IMR-90 (cell line): ENCODE results near the gene CDKN2C. TPM values are rescaled to one million over a fixed set of nuclear protein-coding genes. Genes with fewer than 3 reads are reported as not detected.

Experiments used
- ATAC-seq: fragments of 200-7000 bp; cut with Tn5 transposase; 2 replicates; pipeline ENCODE4 v1.9.1; 2020; ENCODE audit warnings: low read depth, mild to moderate bottlenecking, moderate library complexity
- BruUV-seq: library from RNA; stranded (reverse); fragments of 400-500 nt; replicated peaks from 2 replicates; lab custom pipeline; 2021; lab: Mats Ljungman, UMichigan
- CTCF ChIA-PET: fragments of 300-600 bp; formaldehyde crosslinking; extraction: SDS; loops from one replicate; lab custom pipeline; 2021; ENCODE audit warnings: antibody characterized with exemption; lab: Yijun Ruan, JAX
- POLR2A ChIA-PET: fragments of 300-600 bp; sonication (Branson Sonifier 250); formaldehyde crosslinking; loops from one replicate; lab custom pipeline; 2022; ENCODE audit warnings: antibody characterized with exemption; ENCODE audit not compliant: unreplicated experiment; lab: Charles Lee
- DNase-seq: peaks from one replicate; pipeline ENCODE4 v3.0.0; 2013
- H2AFZ ChIP-seq: replicated peaks from 2 replicates; pipeline ENCODE3; 2013; ENCODE audit warnings: low read length, mild to moderate bottlenecking; ENCODE audit not compliant: poor library complexity
- H2AK5ac ChIP-seq: 2 replicates; pipeline ENCODE4 v1.6.1; 2013; ENCODE audit warnings: low read depth, low read length, inconsistent platforms
- H2AK9ac ChIP-seq: replicated peaks from 2 replicates; pipeline ENCODE3; 2013; ENCODE audit warnings: mild to moderate bottlenecking, low read depth, low read length, moderate library complexity; ENCODE audit not compliant: poor library complexity
- H2BK120ac ChIP-seq: 2 replicates; pipeline ENCODE4 v1.6.1; 2013; ENCODE audit warnings: low read depth, low read length, inconsistent platforms
- H2BK15ac ChIP-seq: 3 replicates; pipeline ENCODE4 v1.6.1; 2013; ENCODE audit warnings: low read depth, low read length, inconsistent platforms
- H2BK20ac ChIP-seq: 2 replicates; pipeline ENCODE4 v1.6.1; 2013; ENCODE audit warnings: low read depth, mild to moderate bottlenecking, inconsistent platforms, low read length, moderate library complexity
- H2BK5ac ChIP-seq: 2 replicates; pipeline ENCODE4 v1.6.1; 2013; ENCODE audit warnings: mild to moderate bottlenecking, low read depth, low read length, inconsistent platforms; ENCODE audit not compliant: poor library complexity, severe bottlenecking
- H3K14ac ChIP-seq: replicated peaks from 2 replicates; pipeline ENCODE4 v1.6.1; 2013; ENCODE audit warnings: low read depth, low read length, inconsistent platforms
- H3K18ac ChIP-seq: 2 replicates; pipeline ENCODE4 v1.6.1; 2013; ENCODE audit warnings: low read depth, low read length, control low read depth
- H3K23ac ChIP-seq: 2 replicates; pipeline ENCODE4 v1.6.1; 2013; ENCODE audit warnings: low read depth, low read length, inconsistent platforms
- H3K27ac ChIP-seq: 2 replicates; pipeline ENCODE4 v1.5.1; 2013; ENCODE audit warnings: mild to moderate bottlenecking, control low read depth, low read length; ENCODE audit not compliant: insufficient read depth
- H3K27me3 ChIP-seq: 2 replicates; pipeline ENCODE4 v1.6.1; 2013; ENCODE audit warnings: low read length; ENCODE audit not compliant: control insufficient read depth, insufficient read depth
- H3K36me3 ChIP-seq: 2 replicates; pipeline ENCODE4 v1.6.1; 2013; ENCODE audit warnings: low read length, mixed read lengths; ENCODE audit not compliant: control insufficient read depth, insufficient read depth
- H3K4ac ChIP-seq: 2 replicates; pipeline ENCODE4 v1.6.1; 2013; ENCODE audit warnings: low read depth, low read length, inconsistent platforms
- H3K4me1 ChIP-seq: 2 replicates; pipeline ENCODE4 v1.6.1; 2013; ENCODE audit warnings: low read length, mixed read lengths; ENCODE audit not compliant: control insufficient read depth, insufficient read depth
- H3K4me2 ChIP-seq: 2 replicates; pipeline ENCODE4 v1.6.1; 2013; ENCODE audit warnings: low read depth, mild to moderate bottlenecking, control low read depth, low read length, moderate library complexity
- H3K4me3 ChIP-seq: 2 replicates; pipeline ENCODE4 v1.5.1; 2013; ENCODE audit warnings: low read depth, mild to moderate bottlenecking, control low read depth, low read length, moderate library complexity; ENCODE audit not compliant: insufficient read depth
- H3K56ac ChIP-seq: 2 replicates; pipeline ENCODE4 v1.6.1; 2013; ENCODE audit warnings: low read length, inconsistent platforms; ENCODE audit not compliant: insufficient read depth; ENCODE audit errors: extremely low read depth
- H3K79me1 ChIP-seq, 2 experiments: 2 replicates each; pipeline ENCODE4 v1.6.1; 2013; ENCODE audit warnings: low read length in 2 of 2, inconsistent platforms in 1 of 2, low read depth in 1 of 2
- H3K9ac ChIP-seq: 2 replicates; pipeline ENCODE4 v1.6.1; 2013; ENCODE audit warnings: low read depth, low read length, control low read depth
- H3K9me1 ChIP-seq: 2 replicates; pipeline ENCODE4 v1.6.1; 2013; ENCODE audit warnings: low read length, inconsistent platforms; ENCODE audit not compliant: insufficient read depth
- H3K9me3 ChIP-seq: 2 replicates; pipeline ENCODE4 v1.6.1; 2013; ENCODE audit warnings: low read length; ENCODE audit not compliant: control insufficient read depth, insufficient read depth
- H4K20me1 ChIP-seq: 2 replicates; pipeline ENCODE4 v1.6.1; 2013; ENCODE audit warnings: low read length, inconsistent platforms; ENCODE audit not compliant: insufficient read depth
- H4K5ac ChIP-seq: 2 replicates; pipeline ENCODE4 v1.6.1; 2013; ENCODE audit warnings: mild to moderate bottlenecking, low read depth, low read length, control low read depth
- H4K8ac ChIP-seq, 2 experiments: 2 replicates each; pipeline ENCODE4 v1.6.1; 2013; ENCODE audit warnings: low read depth in 2 of 2, low read length in 2 of 2, control low read depth in 1 of 2, inconsistent platforms in 1 of 2
- H4K91ac ChIP-seq: 2 replicates; pipeline ENCODE4 v1.6.1; 2013; ENCODE audit warnings: low read depth, low read length, inconsistent platforms; ENCODE audit not compliant: insufficient read depth
- BHLHE40 ChIP-seq: fragments of 150-350 bp; IDR thresholded peaks from 2 replicates; pipeline ENCODE4 v1.6.1; 2016; ENCODE audit warnings: mild to moderate bottlenecking, low read depth, low read length
- CEBPB ChIP-seq: IDR thresholded peaks from 2 replicates; pipeline ENCODE4 v1.6.1; 2012; ENCODE audit warnings: low read depth, low read length, improper control_type of control experiment
- CHD1 ChIP-seq: IDR thresholded peaks from 2 replicates; pipeline ENCODE4 v1.6.1; 2012; ENCODE audit warnings: low read depth, low read length, improper control_type of control experiment
- FOS ChIP-seq: fragments of 150-350 bp; IDR thresholded peaks from 2 replicates; pipeline ENCODE4 v1.6.1; 2016; ENCODE audit warnings: low read depth, low read length
- MAFK ChIP-seq: IDR thresholded peaks from 2 replicates; pipeline ENCODE4 v1.6.1; 2012; ENCODE audit warnings: low read depth, low read length, improper control_type of control experiment
- MAZ ChIP-seq: IDR thresholded peaks from 2 replicates; pipeline ENCODE4 v1.6.1; 2012; ENCODE audit warnings: low read depth, mild to moderate bottlenecking, low read length, improper control_type of control experiment, moderate library complexity, borderline replicate concordance
- MXI1 ChIP-seq: IDR thresholded peaks from 2 replicates; pipeline ENCODE4 v1.6.1; 2012; ENCODE audit warnings: low read depth, mild to moderate bottlenecking, low read length, moderate library complexity, borderline replicate concordance
- NFE2L2 ChIP-seq: fragments of 150-350 bp; IDR thresholded peaks from 2 replicates; pipeline ENCODE4 v1.6.1; 2016; ENCODE audit warnings: low read depth, mild to moderate bottlenecking, low read length
- POLR2A ChIP-seq: IDR thresholded peaks from 2 replicates; pipeline ENCODE4 v1.6.1; 2012; ENCODE audit warnings: mild to moderate bottlenecking, low read depth, low read length
- RAD21 ChIP-seq: IDR thresholded peaks from 2 replicates; pipeline ENCODE4 v1.6.1; 2012; ENCODE audit warnings: low read length, improper control_type of control experiment
- RCOR1 ChIP-seq: IDR thresholded peaks from 2 replicates; pipeline ENCODE4 v1.6.1; 2012; ENCODE audit warnings: mild to moderate bottlenecking, low read length, improper control_type of control experiment; ENCODE audit not compliant: insufficient replicate concordance
- RFX5 ChIP-seq: IDR thresholded peaks from 2 replicates; pipeline ENCODE4 v1.8.0; 2012; ENCODE audit warnings: low read depth, mild to moderate bottlenecking, low read length, moderate library complexity
- SMC3 ChIP-seq: fragments of 150-350 bp; IDR thresholded peaks from 2 replicates; pipeline ENCODE4 v1.6.1; 2016; ENCODE audit warnings: low read depth, mild to moderate bottlenecking, antibody characterized with exemption, low read length, moderate library complexity
- USF2 ChIP-seq: fragments of 150-350 bp; IDR thresholded peaks from 2 replicates; pipeline ENCODE4 v1.6.1; 2017; ENCODE audit warnings: mild to moderate bottlenecking, antibody characterized with exemption, low read length, low read depth
- WGBS, 2 experiments: methylation state at CpG; one replicate each; pipeline versions ENCODE4 v1.1.5 to v1.1.7; 2013; ENCODE audit warnings: missing lambda C conversion rate in 2 of 2; ENCODE audit not compliant: insufficient read length in 1 of 2; ENCODE audit errors: extremely low coverage in 2 of 2; 5-methylcytosine and 5-hydroxymethylcytosine counted together
- dilution Hi-C: fragments of 300-500 bp; cut with HindIII; formaldehyde crosslinking; loops from one replicate; pipeline ENCODE4 v1.14.3; 2018; ENCODE audit warnings: low sequenced_read_pairs; ENCODE audit not compliant: unreplicated experiment
- in situ Hi-C: fragments of 300-500 bp; cut with MboI; formaldehyde crosslinking; loops from 3 replicates; pipeline ENCODE4 v1.14.3; 2019; ENCODE audit warnings: low sequenced_read_pairs, inconsistent platforms, mixed read lengths
- intact Hi-C: fragments of 100-400 bp; cut with micrococcal nuclease; formaldehyde crosslinking; loops from 2 replicates; pipeline ENCODE4 v1.10.0; 2022
- polyA plus RNA-seq, 3 experiments: library from polyadenylated mRNA; depleted of rRNA; stranded (reverse); fragments of >200 nt; gene quantifications; 2 replicates each; pipeline ENCODE4 v1.2.3, GENCODE V29; 2012; ENCODE audit warnings: low replicate concordance in 1 of 3
- total RNA-seq: library from RNA; depleted of rRNA; stranded (reverse); fragments of >200 nt; gene quantifications from 2 replicates; pipeline ENCODE4 v1.2.3, GENCODE V29; 2012
- TF ChIP-seq, protein P1 (sequence below): fragments of 150-350 bp; IDR thresholded peaks from 2 replicates; pipeline ENCODE4 v1.6.1; 2016; ENCODE audit warnings: low read depth, mild to moderate bottlenecking, low read length, moderate library complexity, borderline replicate concordance
- TF ChIP-seq, protein P2 (sequence below): conservative IDR thresholded peaks from 2 replicates; pipeline ENCODE4 v1.5.1; 2012; ENCODE audit warnings: mild to moderate bottlenecking, low read depth, low read length, improper control_type of control experiment

The CDKN2C gene
- total and polyA plus RNA-seq, 2 of the 4 experiments (the other 2 are of a cell fraction) = 14.3 to 15.5 TPM

GRCh38 chr1:50942334-50942733 lies 27.7 kb upstream of the CDKN2C start:
- Histone ChIP-seq H3K14ac (no peak overlapping the region), H3K18ac (no peak overlapping the region), H4K5ac (no peak overlapping the region), H3K79me1 (peaks cover 42 to 66% of the 10 kb centered on the region in 2 experiments), H2BK5ac (no peak overlapping the region), H2AK5ac (no peak overlapping the region), H4K20me1 (peaks cover 11% of the 10 kb centered on the region), H4K8ac (no peak overlapping the region), H3K27ac (no peak overlapping the region), H3K4me1 (no peaks in the 10 kb centered on the region), H2BK120ac (no peak overlapping the region), H3K4me2 (no peak overlapping the region), H3K36me3 (0 out of 2 replicates have a peak, but pooled peaks cover 2% of the 10 kb centered on the region), H3K9me3 (no peaks in the 10 kb centered on the region), H3K9me1 (peaks cover 8% of the 10 kb centered on the region; the same call in 1 of the 2 replicates), H2BK15ac (no peak overlapping the region), H4K91ac (no peak overlapping the region), H3K23ac (no peak overlapping the region), H3K27me3 (no peaks in the 10 kb centered on the region), H2AFZ (no peak overlapping the region), H3K9ac (no peak overlapping the region), H3K4me3 (no peak overlapping the region), H2BK20ac (no peak overlapping the region), H2AK9ac (no peak overlapping the region), H3K56ac (no peak overlapping the region), H3K4ac (no peak overlapping the region)
- BruUV-seq = no TSS peak
- TF ChIP-seq POLR2A (no peak), BHLHE40 (no peak), MAFK (no peak), RFX5 (no peak), MXI1 (no peak), FOS (no peak), RCOR1 (no peak), RAD21 (no peak), CEBPB (no peak), USF2 (no peak), SMC3 (no peak), NFE2L2 (no peak), CHD1 (no peak), MAZ (no peak)
- TF ChIP-seq, protein P1, sequence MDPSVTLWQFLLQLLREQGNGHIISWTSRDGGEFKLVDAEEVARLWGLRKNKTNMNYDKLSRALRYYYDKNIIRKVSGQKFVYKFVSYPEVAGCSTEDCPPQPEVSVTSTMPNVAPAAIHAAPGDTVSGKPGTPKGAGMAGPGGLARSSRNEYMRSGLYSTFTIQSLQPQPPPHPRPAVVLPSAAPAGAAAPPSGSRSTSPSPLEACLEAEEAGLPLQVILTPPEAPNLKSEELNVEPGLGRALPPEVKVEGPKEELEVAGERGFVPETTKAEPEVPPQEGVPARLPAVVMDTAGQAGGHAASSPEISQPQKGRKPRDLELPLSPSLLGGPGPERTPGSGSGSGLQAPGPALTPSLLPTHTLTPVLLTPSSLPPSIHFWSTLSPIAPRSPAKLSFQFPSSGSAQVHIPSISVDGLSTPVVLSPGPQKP = no peak
- TF ChIP-seq, protein P2, sequence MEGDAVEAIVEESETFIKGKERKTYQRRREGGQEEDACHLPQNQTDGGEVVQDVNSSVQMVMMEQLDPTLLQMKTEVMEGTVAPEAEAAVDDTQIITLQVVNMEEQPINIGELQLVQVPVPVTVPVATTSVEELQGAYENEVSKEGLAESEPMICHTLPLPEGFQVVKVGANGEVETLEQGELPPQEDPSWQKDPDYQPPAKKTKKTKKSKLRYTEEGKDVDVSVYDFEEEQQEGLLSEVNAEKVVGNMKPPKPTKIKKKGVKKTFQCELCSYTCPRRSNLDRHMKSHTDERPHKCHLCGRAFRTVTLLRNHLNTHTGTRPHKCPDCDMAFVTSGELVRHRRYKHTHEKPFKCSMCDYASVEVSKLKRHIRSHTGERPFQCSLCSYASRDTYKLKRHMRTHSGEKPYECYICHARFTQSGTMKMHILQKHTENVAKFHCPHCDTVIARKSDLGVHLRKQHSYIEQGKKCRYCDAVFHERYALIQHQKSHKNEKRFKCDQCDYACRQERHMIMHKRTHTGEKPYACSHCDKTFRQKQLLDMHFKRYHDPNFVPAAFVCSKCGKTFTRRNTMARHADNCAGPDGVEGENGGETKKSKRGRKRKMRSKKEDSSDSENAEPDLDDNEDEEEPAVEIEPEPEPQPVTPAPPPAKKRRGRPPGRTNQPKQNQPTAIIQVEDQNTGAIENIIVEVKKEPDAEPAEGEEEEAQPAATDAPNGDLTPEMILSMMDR = no peak
- in situ Hi-C loops = no loop called here
- CTCF ChIA-PET = interaction anchor here (0.6 kb wide), 1 partner anchor 32 kb away, joined by 10 read pairs; no protein-coding TSS in a partner anchor
- POLR2A ChIA-PET = no interaction called here
- WGBS, 2 experiments = no CpG with 5 or more reads among the region's 1 CpG
- intact Hi-C loops = no loop called here
- no peak for ATAC-seq
- dilution Hi-C loops = no loop called here
- DNase-seq = no peak
